HepG2 (cell line): Measurements from ENCODE around the gene TGM1. TPM values are rescaled to one million over a fixed set of nuclear protein-coding genes. Genes with fewer than 3 reads are reported as not detected.

Source experiments
- ATAC-seq: fragments of 200-7000 bp; cut with Tn5 transposase; 3 replicates; pipeline ENCODE4 v1.9.1; 2020; ENCODE audit warnings: mild to moderate bottlenecking, moderate library complexity
- BruUV-seq: library from RNA; stranded (reverse); fragments of 400-500 nt; replicated peaks from 2 replicates; lab custom pipeline; 2021; lab: Mats Ljungman, UMichigan
- CTCF ChIA-PET: fragments of 300-600 bp; formaldehyde crosslinking; extraction: SDS; loops from one replicate; lab custom pipeline; 2021; ENCODE audit warnings: low total read pairs, inconsistent platforms, low intra/inter-chr PET ratio; lab: Yijun Ruan, JAX
- POLR2A ChIA-PET: fragments of 350-600 bp; sonication (Branson Sonifier 250); formaldehyde crosslinking; loops from one replicate; lab custom pipeline; 2020; ENCODE audit warnings: antibody characterized with exemption, inconsistent platforms; lab: Yijun Ruan, JAX
- DNase-seq: peaks from one replicate; pipeline ENCODE4 v3.0.0-alpha.2; 2015; ENCODE audit warnings: low spot score
- FAIRE-seq: peaks from 3 replicates; lab custom pipeline; 2011; peaks lifted over from hg19 to GRCh38; lab: Jason Lieb, UNC
- H2AFZ ChIP-seq: one replicate; pipeline ENCODE4 v1.6.1; 2011; ENCODE audit warnings: low read length, inconsistent platforms
- H3K27ac ChIP-seq: fragments of 300-600 bp; 3 replicates; pipeline ENCODE4 v1.8.0; 2011; ENCODE audit warnings: mixed run types, mild to moderate bottlenecking, mixed read lengths, low read length, inconsistent platforms; ENCODE audit not compliant: insufficient read depth; ENCODE audit errors: extremely low read length
- H3K27me3 ChIP-seq, 2 experiments: fragments of 200-600 bp in 1 of 2; 2 replicates in 1 of 2; 3 replicates in 1 of 2; pipeline versions ENCODE4 v1.6.0 to v1.8.0; 2011; ENCODE audit warnings: low read length in 2 of 2, mild to moderate bottlenecking in 2 of 2, moderate library complexity in 2 of 2, inconsistent platforms in 1 of 2; ENCODE audit not compliant: insufficient read depth in 2 of 2, control insufficient read depth in 1 of 2
- H3K36me3 ChIP-seq, 2 experiments: fragments of 200-600 bp in 1 of 2; replicated peaks in 1 of 2; 2 replicates in 1 of 2; 3 replicates in 1 of 2; pipeline versions ENCODE4 v1.5.1 to v1.8.0; 2011; ENCODE audit warnings: low read length in 2 of 2, inconsistent platforms in 1 of 2; ENCODE audit not compliant: insufficient read depth in 2 of 2, control insufficient read depth in 1 of 2
- H3K4me1 ChIP-seq: 2 replicates; pipeline ENCODE4 v1.5.1; 2012; ENCODE audit warnings: low read length, inconsistent platforms; ENCODE audit not compliant: insufficient read depth
- H3K4me2 ChIP-seq: 2 replicates; pipeline ENCODE4 v1.6.0; 2011; ENCODE audit warnings: low read depth, low read length, inconsistent platforms
- H3K4me3 ChIP-seq, 3 experiments: fragments of 200-600 bp in 1 of 3; sonication (generic), shearing (Covaris generic) in 1 of 3; replicated peaks in 1 of 3; 2 replicates each; pipeline ENCODE4 v1.5.1; 2011 to 2016; ENCODE audit warnings: low read length in 3 of 3, inconsistent platforms in 2 of 3, low read depth in 2 of 3, mild to moderate bottlenecking in 2 of 3, control low read depth in 1 of 3, mixed read lengths in 1 of 3; ENCODE audit not compliant: insufficient read depth in 1 of 3
- H3K79me2 ChIP-seq: one replicate; pipeline ENCODE4 v1.6.1; 2011; ENCODE audit warnings: low read length, inconsistent platforms; ENCODE audit not compliant: insufficient read depth
- H3K9ac ChIP-seq: 2 replicates; pipeline ENCODE4 v1.6.0; 2011; ENCODE audit warnings: mild to moderate bottlenecking, low read depth, low read length, inconsistent platforms; ENCODE audit not compliant: insufficient read depth
- H3K9me3 ChIP-seq: 2 replicates; pipeline ENCODE4 v1.5.1; 2012; ENCODE audit warnings: mild to moderate bottlenecking, low read length
- H4K20me1 ChIP-seq: 2 replicates; pipeline ENCODE4 v1.6.0; 2011; ENCODE audit warnings: inconsistent platforms, mild to moderate bottlenecking, low read length, moderate library complexity; ENCODE audit not compliant: insufficient read depth
- CREM ChIP-seq, 2 experiments: sonication (generic) in 1 of 2; formaldehyde crosslinking in 1 of 2; IDR thresholded peaks; 2 replicates each; pipeline versions ENCODE4 v1.4.0 to v1.6.1; 2016 to 2020; ENCODE audit warnings: antibody characterized with exemption in 1 of 2, mild to moderate bottlenecking in 1 of 2, missing genetic modification reagents in 1 of 2
- FOXP1 ChIP-seq, 2 experiments: fragments of 450-650 bp in 1 of 2; IDR thresholded peaks; 2 replicates each; pipeline ENCODE4 v1.6.1; 2017 to 2018; ENCODE audit warnings: antibody characterized with exemption in 1 of 2
- MZF1 ChIP-seq: sonication (generic); formaldehyde crosslinking; IDR thresholded peaks from 2 replicates; pipeline ENCODE4 v1.8.1; 2023; ENCODE audit warnings: mild to moderate bottlenecking, missing genetic modification reagents, borderline replicate concordance
- SRSF4 ChIP-seq: fragments of 200-400 bp; formaldehyde crosslinking; IDR thresholded peaks from one replicate; pipeline ENCODE4 v1.6.1; 2018; ENCODE audit warnings: mild to moderate bottlenecking, low read depth, low read length, moderate library complexity; ENCODE audit not compliant: poor library complexity, severe bottlenecking
- SRY ChIP-seq: sonication (generic); formaldehyde crosslinking; IDR thresholded peaks from 2 replicates; pipeline ENCODE4 v1.8.0; 2022; ENCODE audit warnings: mild to moderate bottlenecking, missing genetic modification reagents
- ZNF367 ChIP-seq: sonication (generic); formaldehyde crosslinking; IDR thresholded peaks from 2 replicates; pipeline ENCODE4 v1.4.0; 2020; ENCODE audit warnings: missing genetic modification reagents, borderline replicate concordance
- ZNF766 ChIP-seq: sonication (generic); formaldehyde crosslinking; IDR thresholded peaks from 2 replicates; pipeline ENCODE4 v1.5.0; 2020; ENCODE audit warnings: missing genetic modification reagents, borderline replicate concordance
- WGBS: methylation state at CpG from one replicate; pipeline ENCODE4 v1.1.6; 2017; ENCODE audit warnings: low lambda C conversion rate; 5-methylcytosine and 5-hydroxymethylcytosine counted together
- in situ Hi-C: cut with HindIII; loops from 2 replicates; pipeline ENCODE4 v1.10.0; 2017; ENCODE audit warnings: low pct_unique_long_range_greater_than_20kb; ENCODE audit not compliant: extremely low pct_ligation_motif_present
- intact Hi-C: fragments of 100-400 bp; cut with micrococcal nuclease; formaldehyde crosslinking; loops from one replicate; pipeline ENCODE4 v1.10.0; 2022; ENCODE audit not compliant: unreplicated experiment
- polyA plus RNA-seq, 8 experiments: library from polyadenylated mRNA; depleted of rRNA in 3 of 8; stranded (reverse) in 7 of 8; unstranded in 1 of 8; fragments of >200 nt; fragmentation: Illumina TruSeq in 4 of 8; extraction: Trizol in 4 of 8; gene quantifications; 2 replicates each; pipeline versions ENCODE4 v1.2.1 to v1.2.3, GENCODE V29; 2011 to 2016; ENCODE audit warnings: low read depth in 4 of 8, missing spikeins in 1 of 8, mixed read lengths in 1 of 8; ENCODE audit not compliant: insufficient read depth in 1 of 8
- total RNA-seq, 5 experiments: library from RNA; depleted of rRNA; stranded (reverse); fragments of >200 nt; fragmentation: Illumina TruSeq; extraction: Trizol; gene quantifications; 2 replicates each; pipeline ENCODE4 v1.2.3, GENCODE V29; 2016; ENCODE audit warnings: low read depth in 1 of 5
- TF ChIP-seq, protein P1 (sequence below): sonication (generic); formaldehyde crosslinking; IDR thresholded peaks from 2 replicates; pipeline ENCODE4 v1.4.0; 2020; ENCODE audit warnings: missing genetic modification reagents; ENCODE audit errors: not compliant biosample characterization
- TF ChIP-seq, protein P2 (sequence below): sonication (generic); formaldehyde crosslinking; IDR thresholded peaks from 2 replicates; pipeline ENCODE4 v1.5.1; 2020; ENCODE audit warnings: mild to moderate bottlenecking, missing genetic modification reagents, moderate library complexity
- TF ChIP-seq, protein P3 (sequence below): sonication (generic); formaldehyde crosslinking; IDR thresholded peaks from 2 replicates; pipeline ENCODE4 v1.5.0; 2020; ENCODE audit warnings: mild to moderate bottlenecking, missing genetic modification reagents, moderate library complexity

Gene TGM1
- total and polyA plus RNA-seq, 2 of the 13 experiments (the other 11 are each of a cell fraction or from before 2014, with no cell fraction given): 3.2 to 10.6 TPM

DNA sequence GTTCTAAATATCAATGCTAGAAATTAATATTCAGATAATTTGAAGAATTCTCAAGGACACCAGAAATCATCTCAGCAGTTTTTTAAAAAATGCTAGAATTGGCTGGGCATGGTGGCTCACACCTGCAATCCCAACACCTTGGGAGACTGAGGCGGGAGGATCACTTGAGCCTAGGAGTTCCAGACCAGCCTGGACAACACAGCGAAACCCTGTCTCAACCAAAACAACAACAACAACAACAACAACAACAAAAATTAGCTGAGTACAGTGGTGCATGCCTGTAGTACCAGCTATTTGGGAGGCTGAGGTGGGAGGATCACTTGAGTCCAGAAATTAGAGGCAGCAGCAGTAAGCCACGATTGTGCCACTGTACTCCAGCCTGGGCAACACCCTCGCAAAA is 43.9 kb downstream of the TGM1 start:
- BruUV-seq: no TSS peak
- Histone ChIP-seq H3K27ac (no peak overlapping the region), H3K27me3 (no peaks in the 10 kb centered on the region; a peak in 1 of 5 replicates), H3K4me2 (no peak overlapping the region), H3K9ac (no peak overlapping the region), H3K79me2 (peaks cover 36% of the 10 kb centered on the region), H4K20me1 (no peaks in the 10 kb centered on the region), H3K9me3 (no peaks in the 10 kb centered on the region), H3K4me1 (peaks cover 17% of the 10 kb centered on the region), H3K36me3 (peaks cover 8 to 12% of the 10 kb centered on the region in 2 experiments; a peak in 4 of 5 replicates), H3K4me3 (no peak overlapping the region), H2AFZ (no peak overlapping the region)
- ATAC-seq (no peak), DNase-seq (no peak), FAIRE-seq (no peak)
- POLR2A ChIA-PET: interaction anchor here (1.3 to 4.2 kb wide), 2 partner anchors 12 to 23 kb away, joined by 7 to 26 read pairs; partner anchors contain the start of gene TINF2
- TF ChIP-seq FOXP1 (IDR thresholded peaks at IDR 0.05): peak; percentile 60; the same call in 1 of the 2 replicates
- TF ChIP-seq FOXP1 (CRISPR knock-in tag; IDR thresholded peaks at IDR 0.05): no peak
- TF ChIP-seq CREM (IDR thresholded peaks at IDR 0.05): no peak
- no peak for TF ChIP-seq CREM (CRISPR knock-in tag; IDR thresholded peaks at IDR 0.05)
- TF ChIP-seq, protein P1, sequence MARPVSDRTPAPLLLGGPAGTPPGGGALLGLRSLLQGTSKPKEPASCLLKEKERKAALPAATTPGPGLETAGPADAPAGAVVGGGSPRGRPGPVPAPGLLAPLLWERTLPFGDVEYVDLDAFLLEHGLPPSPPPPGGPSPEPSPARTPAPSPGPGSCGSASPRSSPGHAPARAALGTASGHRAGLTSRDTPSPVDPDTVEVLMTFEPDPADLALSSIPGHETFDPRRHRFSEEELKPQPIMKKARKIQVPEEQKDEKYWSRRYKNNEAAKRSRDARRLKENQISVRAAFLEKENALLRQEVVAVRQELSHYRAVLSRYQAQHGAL (CRISPR knock-in tag): peak; percentile 35
- no peak for TF ChIP-seq SRSF4
- TF ChIP-seq ZNF367 (CRISPR knock-in tag): no peak
- 0 out of 2 replicates have a peak, but pooled peaks have one; percentile 70 for TF ChIP-seq ZNF766
- no peak for TF ChIP-seq SRY (CRISPR knock-in tag)
- TF ChIP-seq, protein P2, sequence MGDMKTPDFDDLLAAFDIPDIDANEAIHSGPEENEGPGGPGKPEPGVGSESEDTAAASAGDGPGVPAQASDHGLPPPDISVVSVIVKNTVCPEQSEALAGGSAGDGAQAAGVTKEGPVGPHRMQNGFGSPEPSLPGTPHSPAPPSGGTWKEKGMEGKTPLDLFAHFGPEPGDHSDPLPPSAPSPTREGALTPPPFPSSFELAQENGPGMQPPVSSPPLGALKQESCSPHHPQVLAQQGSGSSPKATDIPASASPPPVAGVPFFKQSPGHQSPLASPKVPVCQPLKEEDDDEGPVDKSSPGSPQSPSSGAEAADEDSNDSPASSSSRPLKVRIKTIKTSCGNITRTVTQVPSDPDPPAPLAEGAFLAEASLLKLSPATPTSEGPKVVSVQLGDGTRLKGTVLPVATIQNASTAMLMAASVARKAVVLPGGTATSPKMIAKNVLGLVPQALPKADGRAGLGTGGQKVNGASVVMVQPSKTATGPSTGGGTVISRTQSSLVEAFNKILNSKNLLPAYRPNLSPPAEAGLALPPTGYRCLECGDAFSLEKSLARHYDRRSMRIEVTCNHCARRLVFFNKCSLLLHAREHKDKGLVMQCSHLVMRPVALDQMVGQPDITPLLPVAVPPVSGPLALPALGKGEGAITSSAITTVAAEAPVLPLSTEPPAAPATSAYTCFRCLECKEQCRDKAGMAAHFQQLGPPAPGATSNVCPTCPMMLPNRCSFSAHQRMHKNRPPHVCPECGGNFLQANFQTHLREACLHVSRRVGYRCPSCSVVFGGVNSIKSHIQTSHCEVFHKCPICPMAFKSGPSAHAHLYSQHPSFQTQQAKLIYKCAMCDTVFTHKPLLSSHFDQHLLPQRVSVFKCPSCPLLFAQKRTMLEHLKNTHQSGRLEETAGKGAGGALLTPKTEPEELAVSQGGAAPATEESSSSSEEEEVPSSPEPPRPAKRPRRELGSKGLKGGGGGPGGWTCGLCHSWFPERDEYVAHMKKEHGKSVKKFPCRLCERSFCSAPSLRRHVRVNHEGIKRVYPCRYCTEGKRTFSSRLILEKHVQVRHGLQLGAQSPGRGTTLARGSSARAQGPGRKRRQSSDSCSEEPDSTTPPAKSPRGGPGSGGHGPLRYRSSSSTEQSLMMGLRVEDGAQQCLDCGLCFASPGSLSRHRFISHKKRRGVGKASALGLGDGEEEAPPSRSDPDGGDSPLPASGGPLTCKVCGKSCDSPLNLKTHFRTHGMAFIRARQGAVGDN (CRISPR knock-in tag): no peak
- TF ChIP-seq, protein P3, sequence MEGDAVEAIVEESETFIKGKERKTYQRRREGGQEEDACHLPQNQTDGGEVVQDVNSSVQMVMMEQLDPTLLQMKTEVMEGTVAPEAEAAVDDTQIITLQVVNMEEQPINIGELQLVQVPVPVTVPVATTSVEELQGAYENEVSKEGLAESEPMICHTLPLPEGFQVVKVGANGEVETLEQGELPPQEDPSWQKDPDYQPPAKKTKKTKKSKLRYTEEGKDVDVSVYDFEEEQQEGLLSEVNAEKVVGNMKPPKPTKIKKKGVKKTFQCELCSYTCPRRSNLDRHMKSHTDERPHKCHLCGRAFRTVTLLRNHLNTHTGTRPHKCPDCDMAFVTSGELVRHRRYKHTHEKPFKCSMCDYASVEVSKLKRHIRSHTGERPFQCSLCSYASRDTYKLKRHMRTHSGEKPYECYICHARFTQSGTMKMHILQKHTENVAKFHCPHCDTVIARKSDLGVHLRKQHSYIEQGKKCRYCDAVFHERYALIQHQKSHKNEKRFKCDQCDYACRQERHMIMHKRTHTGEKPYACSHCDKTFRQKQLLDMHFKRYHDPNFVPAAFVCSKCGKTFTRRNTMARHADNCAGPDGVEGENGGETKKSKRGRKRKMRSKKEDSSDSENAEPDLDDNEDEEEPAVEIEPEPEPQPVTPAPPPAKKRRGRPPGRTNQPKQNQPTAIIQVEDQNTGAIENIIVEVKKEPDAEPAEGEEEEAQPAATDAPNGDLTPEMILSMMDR (CRISPR knock-in tag): no peak
- no peak for TF ChIP-seq MZF1 (CRISPR knock-in tag)
- 95% methylated on average over 4 of the region's 4 CpGs for WGBS
- intact Hi-C loops: no loop called here
- in situ Hi-C loops: no loop called here
- CTCF ChIA-PET: no interaction called here
